Stimulated activated CD8-positive, alpha-beta memory T cell treated with anti-CD3 and anti-CD28 coated beads, Interleukin-15, amount 100 ng/mL, for 24 hours (primary cell): ENCODE data around the gene LCORL.
"Not testable (repeated sequence)": the region's sequence is repeated elsewhere in the genome, so short reads cannot be mapped to it uniquely, and the experiment has no call there.

Source experiments
- DNase-seq: peaks from one replicate; pipeline ENCODE4 v3.0.0-alpha.2; 2020; ENCODE audit warnings: low read depth

LCORL gene

GRCh38 chr4:17932041-17932440 lies 89.5 kb downstream of the LCORL start:
- no peak for DNase-seq

DNA sequence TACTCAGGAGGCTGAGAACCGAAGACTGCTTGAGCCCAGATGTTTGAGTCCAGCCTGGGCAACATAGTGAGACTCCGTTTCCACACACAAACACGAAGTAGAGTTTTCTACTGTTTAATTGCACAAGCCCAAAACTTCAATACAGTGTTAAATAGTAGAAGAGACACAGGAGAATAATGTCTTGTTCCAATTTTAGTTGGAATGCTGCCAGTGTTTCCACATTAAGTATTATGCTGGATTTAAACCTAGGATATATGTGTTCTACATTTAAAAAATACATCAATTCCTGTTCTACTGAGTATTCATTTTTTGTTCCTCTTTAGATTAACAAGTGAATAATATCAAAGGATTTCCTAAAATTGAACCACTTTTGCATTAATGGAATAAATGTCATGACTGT lies 91.3 kb downstream of the LCORL start:
- no peak for DNase-seq

- no peak for DNase-seq
Observed at GRCh38 chr4:17924189-17924588, 97.4 kb downstream of the LCORL start.

GRCh38 chr4:17921451-17921850 lies 100.1 kb downstream of the LCORL start:
- DNase-seq = no peak

- DNase-seq = no peak
Observed at GRCh38 chr4:17920681-17921080, 100.9 kb downstream of the LCORL start.

GRCh38 chr4:17915439-17915838 lies 106.1 kb downstream of the LCORL start:
- no peak for DNase-seq

DNA sequence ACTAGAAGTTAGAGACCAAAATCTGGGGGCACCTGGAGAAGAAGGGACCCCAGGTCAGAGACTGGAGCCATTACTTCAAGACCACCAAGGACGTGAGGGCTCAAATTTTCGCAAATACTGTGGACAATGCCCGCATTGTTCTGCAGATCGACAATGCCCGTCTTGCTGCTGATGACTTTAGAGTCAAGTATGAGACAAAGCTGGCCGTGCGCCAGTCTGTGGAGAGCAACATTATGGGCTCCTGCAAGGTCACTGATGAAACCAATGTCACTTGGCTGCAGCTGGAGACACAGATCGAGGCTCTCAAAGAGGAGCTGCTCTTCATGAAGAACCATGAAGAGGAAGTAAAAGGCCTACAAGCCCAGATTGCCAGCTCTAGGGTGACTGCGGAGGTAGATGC lies 109.5 kb downstream of the LCORL start:
- DNase-seq = no peak

GRCh38 chr4:17911608-17912007 lies 109.9 kb downstream of the LCORL start:
- DNase-seq = no peak

- no peak for DNase-seq
Observed at GRCh38 chr4:17898553-17899055, 123.0 kb downstream of the LCORL start.

- DNase-seq = no peak
Observed at GRCh38 chr4:17895481-17895880, 126.1 kb downstream of the LCORL start.

- no peak for DNase-seq
Observed at GRCh38 chr4:17894421-17894820, 127.1 kb downstream of the LCORL start.

DNA sequence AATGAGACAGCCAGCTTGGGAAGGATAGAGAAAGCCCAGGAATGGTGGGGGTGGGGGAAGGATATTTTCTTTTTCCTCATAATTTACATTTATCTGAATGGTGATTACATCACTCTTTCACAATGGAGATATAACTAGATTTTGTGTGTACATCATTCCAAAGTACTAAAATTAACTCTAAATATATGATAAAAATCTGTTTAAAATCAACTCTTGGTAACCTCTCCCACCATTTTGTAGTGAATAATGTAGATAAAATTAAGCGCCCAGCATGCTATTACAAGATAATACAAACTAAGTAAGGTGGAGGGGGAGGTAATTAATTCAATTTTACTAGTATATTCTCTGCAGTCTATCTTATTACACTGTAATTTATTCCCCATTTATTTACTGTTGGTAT lies 131.9 kb downstream of the LCORL start:
- no peak for DNase-seq

DNA sequence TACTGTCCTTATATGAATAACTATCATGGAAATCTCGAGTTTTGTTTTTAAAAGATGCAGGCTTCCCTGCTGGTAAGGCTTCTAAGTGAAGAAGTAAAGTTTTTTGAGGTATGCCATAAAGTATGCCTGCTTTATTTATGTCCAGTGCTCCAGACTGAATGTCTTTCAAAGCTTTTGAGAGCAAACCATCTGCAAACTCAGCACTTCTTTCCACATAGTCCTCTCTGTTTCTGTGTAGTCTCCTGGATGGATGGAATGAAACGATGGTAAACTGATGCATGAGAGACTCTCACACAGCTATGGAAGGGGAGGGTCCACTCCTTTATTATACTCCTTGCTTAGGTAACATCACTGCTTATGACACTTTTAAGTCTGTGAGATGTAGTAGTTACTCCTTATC lies 137.0 kb downstream of the LCORL start:
- DNase-seq = no peak

GRCh38 chr4:17884063-17884462 lies 137.5 kb downstream of the LCORL start:
- DNase-seq = no peak

- DNase-seq = no peak
Observed at GRCh38 chr4:17877661-17878060, 143.9 kb downstream of the LCORL start.

- DNase-seq = no peak
Observed at GRCh38 chr4:17876943-17877342, 144.6 kb downstream of the LCORL start.

DNA sequence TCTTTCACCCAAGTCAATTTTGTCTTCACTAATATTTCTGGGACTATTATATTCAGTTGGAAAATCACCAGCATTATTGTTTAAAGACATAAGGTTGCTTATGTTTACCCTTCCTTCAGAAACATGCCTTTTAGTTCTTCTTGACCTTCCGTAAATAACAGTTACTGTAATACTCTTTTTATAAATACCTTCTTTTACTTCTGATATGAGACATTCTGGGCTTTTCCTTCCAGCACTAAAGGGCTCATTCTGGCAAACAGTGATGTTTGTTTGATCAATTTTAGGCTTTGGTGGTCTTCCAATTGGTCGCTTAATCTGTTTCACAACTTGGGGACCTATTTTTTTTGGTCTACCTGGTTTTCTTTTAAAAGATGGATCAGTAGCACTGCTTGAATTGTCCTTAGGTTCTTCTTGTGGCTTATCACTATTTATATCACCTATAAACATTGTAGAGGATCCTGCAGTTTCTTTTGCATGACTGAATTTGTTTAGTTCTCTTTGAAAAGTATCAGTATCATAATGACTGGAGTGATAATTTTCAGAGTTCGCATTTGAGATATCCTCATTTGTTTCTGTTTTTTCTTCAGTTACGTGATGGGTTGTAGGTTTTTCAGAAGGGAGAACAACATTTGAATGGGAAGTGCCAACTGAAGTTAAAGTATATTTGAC lies 146.0 kb downstream of the LCORL start:
- no peak for DNase-seq

GRCh38 chr4:17869327-17869726 lies 152.2 kb downstream of the LCORL start:
- no peak for DNase-seq

- no peak for DNase-seq
Observed at GRCh38 chr4:17867276-17867675, 154.3 kb downstream of the LCORL start.

- DNase-seq = no peak
Observed at GRCh38 chr4:17866810-17867209, 154.7 kb downstream of the LCORL start.

GRCh38 chr4:17865866-17866363 lies 155.6 kb downstream of the LCORL start:
- no peak for DNase-seq

GRCh38 chr4:17861906-17862305 lies 159.6 kb downstream of the LCORL start:
- DNase-seq = not testable (repeated sequence)

- DNase-seq = no peak
Observed at GRCh38 chr4:17859793-17860406, 161.7 kb downstream of the LCORL start.

- DNase-seq = no peak
Observed at GRCh38 chr4:17854036-17854435, 167.5 kb downstream of the LCORL start.
